GM23338 (cell line): Measurements from ENCODE around the gene PCBP2. TPM values are rescaled to one million over a fixed set of nuclear protein-coding genes. Genes with fewer than 3 reads are reported as not detected.

Experiments used
- ATAC-seq: fragments of 200-7000 bp; cut with Tn5 transposase; 3 replicates; pipeline ENCODE4 v1.9.1; 2020
- DNase-seq: peaks from one replicate; pipeline ENCODE4 v3.0.0-alpha.2; 2015; ENCODE audit warnings: low spot score
- H2AFZ ChIP-seq: fragments of 200-600 bp; sonication (generic); 2 replicates; pipeline ENCODE4 v1.8.0; 2016; ENCODE audit warnings: antibody characterized with exemption, mild to moderate bottlenecking, moderate library complexity
- H3F3A ChIP-seq: fragments of 200-600 bp; sonication (generic); replicated peaks from 2 replicates; pipeline ENCODE4 v1.8.0; 2017; ENCODE audit warnings: antibody characterized with exemption, mixed run types, low read depth
- H3K27ac ChIP-seq: fragments of 200-600 bp; sonication (generic); 2 replicates; pipeline ENCODE4 v1.6.1; 2016; ENCODE audit warnings: low read depth
- H3K27me3 ChIP-seq: fragments of 200-600 bp; sonication (generic); 2 replicates; pipeline ENCODE4 v1.8.0; 2016; ENCODE audit warnings: mild to moderate bottlenecking, mixed run types, moderate library complexity; ENCODE audit not compliant: insufficient read depth
- H3K36me3 ChIP-seq: fragments of 200-600 bp; sonication (generic); 2 replicates; pipeline ENCODE4 v1.8.0; 2016; ENCODE audit warnings: mild to moderate bottlenecking; ENCODE audit not compliant: insufficient read depth
- H3K4me1 ChIP-seq: fragments of 200-600 bp; sonication (generic); 2 replicates; pipeline ENCODE4 v1.8.0; 2016; ENCODE audit warnings: mild to moderate bottlenecking, moderate library complexity; ENCODE audit not compliant: insufficient read depth
- H3K4me2 ChIP-seq: fragments of 200-600 bp; sonication (generic); 2 replicates; pipeline ENCODE4 v1.7.1; 2017; ENCODE audit warnings: mixed run types
- H3K4me3 ChIP-seq: fragments of 200-600 bp; sonication (generic); 2 replicates; pipeline ENCODE4 v1.6.1; 2016; ENCODE audit warnings: mixed run types
- H3K79me2 ChIP-seq: fragments of 200-600 bp; sonication (generic); replicated peaks from 2 replicates; pipeline ENCODE4 v1.8.0; 2017; ENCODE audit warnings: mild to moderate bottlenecking; ENCODE audit not compliant: insufficient read depth
- H3K9me2 ChIP-seq: fragments of 200-600 bp; sonication (generic); 2 replicates; pipeline ENCODE4 v1.8.0; 2017; ENCODE audit not compliant: insufficient read depth
- H4K20me1 ChIP-seq: fragments of 200-600 bp; sonication (generic); replicated peaks from 2 replicates; pipeline ENCODE4 v1.8.0; 2017; ENCODE audit warnings: mild to moderate bottlenecking; ENCODE audit not compliant: insufficient read depth
- H3K27ac Mint-ChIP-seq: 2 replicates; pipeline ENCODE4 v1.8.0; 2020; ENCODE audit warnings: inconsistent platforms, mild to moderate bottlenecking, moderate library complexity, mixed read lengths
- H3K27me3 Mint-ChIP-seq: 3 replicates; pipeline ENCODE4 v1.8.0; 2022; ENCODE audit warnings: low read depth, mild to moderate bottlenecking, moderate library complexity, mixed read lengths, inconsistent platforms; ENCODE audit not compliant: insufficient read depth, poor library complexity
- H3K36me3 Mint-ChIP-seq: 3 replicates; pipeline ENCODE4 v1.8.0; 2021; ENCODE audit warnings: low read depth, mild to moderate bottlenecking, inconsistent platforms, moderate library complexity, mixed read lengths
- H3K4me1 Mint-ChIP-seq: 3 replicates; pipeline ENCODE4 v1.8.0; 2020; ENCODE audit warnings: mild to moderate bottlenecking, inconsistent platforms, mixed read lengths
- H3K4me3 Mint-ChIP-seq: 3 replicates; pipeline ENCODE4 v1.8.0; 2021; ENCODE audit warnings: moderate library complexity, mild to moderate bottlenecking, inconsistent platforms, mixed read lengths
- H3K9me3 Mint-ChIP-seq: 3 replicates; pipeline ENCODE4 v1.8.0; 2020; ENCODE audit warnings: moderate library complexity, mild to moderate bottlenecking, inconsistent platforms, mixed read lengths
- CREB1 ChIP-seq: fragments of 250-450 bp; sonication (Bioruptor Pico); IDR thresholded peaks from 2 replicates; pipeline ENCODE4 v1.5.0; 2020; ENCODE audit warnings: low read depth, mild to moderate bottlenecking, moderate library complexity
- CTCF ChIP-seq, 2 experiments: fragments of 200-600 bp in 1 of 2; sonication (generic) in 1 of 2; conservative IDR thresholded peaks; 2 replicates each; pipeline versions ENCODE4 v1.5.1 to v1.6.1; 2016 to 2017; ENCODE audit warnings: antibody characterized with exemption in 2 of 2, low read depth in 2 of 2, mild to moderate bottlenecking in 2 of 2, moderate library complexity in 1 of 2
- ETS1 ChIP-seq: IDR thresholded peaks from 2 replicates; pipeline ENCODE4 v1.6.1; 2016; ENCODE audit warnings: antibody characterized with exemption
- EZH2 ChIP-seq: fragments of 200-600 bp; sonication (generic); IDR thresholded peaks from one replicate; pipeline ENCODE4 v1.8.0; 2017; ENCODE audit warnings: antibody characterized with exemption, mild to moderate bottlenecking, low read depth; ENCODE audit not compliant: unreplicated experiment
- JUNB ChIP-seq: IDR thresholded peaks from one replicate; pipeline ENCODE4 v1.6.1; 2016; ENCODE audit warnings: antibody characterized with exemption; ENCODE audit not compliant: unreplicated experiment
- STAT1 ChIP-seq: IDR thresholded peaks from one replicate; pipeline ENCODE4 v1.6.1; 2016; ENCODE audit warnings: antibody characterized with exemption; ENCODE audit not compliant: unreplicated experiment
- polyA plus RNA-seq: library from polyadenylated mRNA; unstranded; fragments of >200 nt; fragmentation: Nextera tagmentation; extraction: Ambion mirVana; gene quantifications from 2 replicates; pipeline ENCODE4 v1.2.1, GENCODE V29; 2016
- total RNA-seq: library from RNA; depleted of rRNA; stranded (reverse); fragments of >200 nt; shearing (Covaris generic); gene quantifications from 2 replicates; pipeline ENCODE4 v1.2.3, GENCODE V29; 2014
- TF ChIP-seq, protein P1 (sequence below): fragments of 250-450 bp; sonication (Bioruptor Pico); IDR thresholded peaks from 2 replicates; pipeline ENCODE4 v1.5.0; 2020; ENCODE audit warnings: mild to moderate bottlenecking, moderate library complexity

PCBP2 gene
- total and polyA plus RNA-seq, 2 experiments from 2014 or later = 397 to 676 TPM

DNA sequence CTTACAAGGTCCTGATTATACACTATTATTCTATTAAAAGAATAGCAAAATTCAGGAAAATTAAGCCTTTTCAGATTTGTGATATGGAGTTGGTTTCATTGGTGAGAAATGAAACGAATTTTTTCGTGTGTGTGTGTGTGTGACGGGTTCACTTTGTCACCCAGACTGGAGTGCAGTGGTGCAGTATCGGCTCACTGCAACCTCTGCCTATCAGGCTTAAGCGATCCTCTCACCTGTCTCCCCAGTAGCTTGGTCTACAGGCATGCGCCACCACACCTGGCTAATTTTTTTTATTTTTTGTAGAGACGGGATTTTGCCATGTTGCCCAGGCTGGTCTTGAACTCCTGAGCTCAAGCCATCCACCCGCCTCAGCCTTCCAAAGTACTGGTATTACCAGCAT lies 9.7 kb downstream of the PCBP2 start (continued):
- TF ChIP-seq, protein P1, sequence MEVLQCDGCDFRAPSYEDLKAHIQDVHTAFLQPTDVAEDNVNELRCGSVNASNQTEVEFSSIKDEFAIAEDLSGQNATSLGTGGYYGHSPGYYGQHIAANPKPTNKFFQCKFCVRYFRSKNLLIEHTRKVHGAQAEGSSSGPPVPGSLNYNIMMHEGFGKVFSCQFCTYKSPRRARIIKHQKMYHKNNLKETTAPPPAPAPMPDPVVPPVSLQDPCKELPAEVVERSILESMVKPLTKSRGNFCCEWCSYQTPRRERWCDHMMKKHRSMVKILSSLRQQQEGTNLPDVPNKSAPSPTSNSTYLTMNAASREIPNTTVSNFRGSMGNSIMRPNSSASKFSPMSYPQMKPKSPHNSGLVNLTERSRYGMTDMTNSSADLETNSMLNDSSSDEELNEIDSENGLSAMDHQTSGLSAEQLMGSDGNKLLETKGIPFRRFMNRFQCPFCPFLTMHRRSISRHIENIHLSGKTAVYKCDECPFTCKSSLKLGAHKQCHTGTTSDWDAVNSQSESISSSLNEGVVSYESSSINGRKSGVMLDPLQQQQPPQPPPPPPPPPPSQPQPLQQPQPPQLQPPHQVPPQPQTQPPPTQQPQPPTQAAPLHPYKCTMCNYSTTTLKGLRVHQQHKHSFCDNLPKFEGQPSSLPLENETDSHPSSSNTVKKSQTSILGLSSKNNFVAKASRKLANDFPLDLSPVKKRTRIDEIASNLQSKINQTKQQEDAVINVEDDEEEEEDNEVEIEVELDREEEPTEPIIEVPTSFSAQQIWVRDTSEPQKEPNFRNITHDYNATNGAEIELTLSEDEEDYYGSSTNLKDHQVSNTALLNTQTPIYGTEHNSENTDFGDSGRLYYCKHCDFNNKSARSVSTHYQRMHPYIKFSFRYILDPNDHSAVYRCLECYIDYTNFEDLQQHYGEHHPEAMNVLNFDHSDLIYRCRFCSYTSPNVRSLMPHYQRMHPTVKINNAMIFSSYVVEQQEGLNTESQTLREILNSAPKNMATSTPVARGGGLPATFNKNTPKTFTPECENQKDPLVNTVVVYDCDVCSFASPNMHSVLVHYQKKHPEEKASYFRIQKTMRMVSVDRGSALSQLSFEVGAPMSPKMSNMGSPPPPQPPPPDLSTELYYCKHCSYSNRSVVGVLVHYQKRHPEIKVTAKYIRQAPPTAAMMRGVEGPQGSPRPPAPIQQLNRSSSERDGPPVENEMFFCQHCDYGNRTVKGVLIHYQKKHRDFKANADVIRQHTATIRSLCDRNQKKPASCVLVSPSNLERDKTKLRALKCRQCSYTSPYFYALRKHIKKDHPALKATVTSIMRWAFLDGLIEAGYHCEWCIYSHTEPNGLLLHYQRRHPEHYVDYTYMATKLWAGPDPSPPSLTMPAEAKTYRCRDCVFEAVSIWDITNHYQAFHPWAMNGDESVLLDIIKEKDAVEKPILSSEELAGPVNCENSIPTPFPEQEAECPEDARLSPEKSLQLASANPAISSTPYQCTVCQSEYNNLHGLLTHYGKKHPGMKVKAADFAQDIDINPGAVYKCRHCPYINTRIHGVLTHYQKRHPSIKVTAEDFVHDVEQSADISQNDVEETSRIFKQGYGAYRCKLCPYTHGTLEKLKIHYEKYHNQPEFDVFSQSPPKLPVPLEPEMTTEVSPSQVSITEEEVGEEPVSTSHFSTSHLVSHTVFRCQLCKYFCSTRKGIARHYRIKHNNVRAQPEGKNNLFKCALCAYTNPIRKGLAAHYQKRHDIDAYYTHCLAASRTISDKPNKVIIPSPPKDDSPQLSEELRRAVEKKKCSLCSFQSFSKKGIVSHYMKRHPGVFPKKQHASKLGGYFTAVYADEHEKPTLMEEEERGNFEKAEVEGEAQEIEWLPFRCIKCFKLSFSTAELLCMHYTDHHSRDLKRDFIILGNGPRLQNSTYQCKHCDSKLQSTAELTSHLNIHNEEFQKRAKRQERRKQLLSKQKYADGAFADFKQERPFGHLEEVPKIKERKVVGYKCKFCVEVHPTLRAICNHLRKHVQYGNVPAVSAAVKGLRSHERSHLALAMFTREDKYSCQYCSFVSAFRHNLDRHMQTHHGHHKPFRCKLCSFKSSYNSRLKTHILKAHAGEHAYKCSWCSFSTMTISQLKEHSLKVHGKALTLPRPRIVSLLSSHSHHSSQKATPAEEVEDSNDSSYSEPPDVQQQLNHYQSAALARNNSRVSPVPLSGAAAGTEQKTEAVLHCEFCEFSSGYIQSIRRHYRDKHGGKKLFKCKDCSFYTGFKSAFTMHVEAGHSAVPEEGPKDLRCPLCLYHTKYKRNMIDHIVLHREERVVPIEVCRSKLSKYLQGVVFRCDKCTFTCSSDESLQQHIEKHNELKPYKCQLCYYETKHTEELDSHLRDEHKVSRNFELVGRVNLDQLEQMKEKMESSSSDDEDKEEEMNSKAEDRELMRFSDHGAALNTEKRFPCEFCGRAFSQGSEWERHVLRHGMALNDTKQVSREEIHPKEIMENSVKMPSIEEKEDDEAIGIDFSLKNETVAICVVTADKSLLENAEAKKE (CRISPR knock-in tag) = no peak
- TF ChIP-seq ETS1 (no peak), CTCF (conservative IDR thresholded peaks at IDR 0.05; ENCODE audit: low read depth in 2 of 2) (no peak), EZH2 (no peak), STAT1 (no peak)

GRCh38 chr12:53462935-53463334 lies 11.0 kb downstream of the PCBP2 start:
- Histone ChIP-seq H3K4me2 (no peak overlapping the region), H3K27me3 (no peaks in the 10 kb centered on the region), H4K20me1 (peaks cover 89% of the 10 kb centered on the region), H3F3A (peaks cover 66% of the 10 kb centered on the region), H3K79me2 (peaks cover 95% of the 10 kb centered on the region), H3K27ac (no peak overlapping the region), H2AFZ (no peak overlapping the region), H3K9me2 (no peaks in the 10 kb centered on the region), H3K4me1 (peaks cover 11% of the 10 kb centered on the region; the same call in 1 of the 2 replicates), H3K36me3 (peaks cover 97% of the 10 kb centered on the region), H3K4me3 (no peak overlapping the region)
- TF ChIP-seq CREB1 (CRISPR knock-in tag) = no peak
- no peak for TF ChIP-seq JUNB
- Mint-ChIP-seq H3K36me3 (peaks cover 100% of the 10 kb centered on the region), H3K4me1 (peaks cover 52% of the 10 kb centered on the region), H3K27ac (no peak overlapping the region), H3K27me3 (peaks cover 8% of the 10 kb centered on the region), H3K9me3 (no peaks in the 10 kb centered on the region), H3K4me3 (no peak overlapping the region)
- DNase-seq (no peak), ATAC-seq (no peak)
